ENCODE measurements around the gene CCDC15.

Gene CCDC15

DNA sequence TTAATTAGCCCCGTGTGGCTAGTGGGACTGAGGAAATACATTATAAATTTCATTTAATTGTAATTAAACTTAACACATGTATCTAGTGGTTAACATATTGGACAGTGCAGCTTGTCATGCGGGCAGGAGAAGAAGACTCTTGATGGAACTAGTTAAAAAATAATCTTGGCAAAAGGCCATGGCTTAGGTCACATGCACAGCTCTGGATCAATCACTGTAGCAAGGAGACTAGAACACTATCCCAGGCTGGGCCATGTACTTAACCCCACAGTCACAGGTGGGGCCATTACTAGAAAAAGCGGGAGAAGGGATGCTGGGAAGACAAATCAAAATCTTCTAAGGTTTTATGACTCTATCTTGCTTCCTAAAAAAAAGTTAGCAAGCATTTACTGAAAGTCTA lies 9.4 kb upstream of the CCDC15 start:
- TF ChIP-seq, protein P1, sequence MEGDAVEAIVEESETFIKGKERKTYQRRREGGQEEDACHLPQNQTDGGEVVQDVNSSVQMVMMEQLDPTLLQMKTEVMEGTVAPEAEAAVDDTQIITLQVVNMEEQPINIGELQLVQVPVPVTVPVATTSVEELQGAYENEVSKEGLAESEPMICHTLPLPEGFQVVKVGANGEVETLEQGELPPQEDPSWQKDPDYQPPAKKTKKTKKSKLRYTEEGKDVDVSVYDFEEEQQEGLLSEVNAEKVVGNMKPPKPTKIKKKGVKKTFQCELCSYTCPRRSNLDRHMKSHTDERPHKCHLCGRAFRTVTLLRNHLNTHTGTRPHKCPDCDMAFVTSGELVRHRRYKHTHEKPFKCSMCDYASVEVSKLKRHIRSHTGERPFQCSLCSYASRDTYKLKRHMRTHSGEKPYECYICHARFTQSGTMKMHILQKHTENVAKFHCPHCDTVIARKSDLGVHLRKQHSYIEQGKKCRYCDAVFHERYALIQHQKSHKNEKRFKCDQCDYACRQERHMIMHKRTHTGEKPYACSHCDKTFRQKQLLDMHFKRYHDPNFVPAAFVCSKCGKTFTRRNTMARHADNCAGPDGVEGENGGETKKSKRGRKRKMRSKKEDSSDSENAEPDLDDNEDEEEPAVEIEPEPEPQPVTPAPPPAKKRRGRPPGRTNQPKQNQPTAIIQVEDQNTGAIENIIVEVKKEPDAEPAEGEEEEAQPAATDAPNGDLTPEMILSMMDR (IDR thresholded peaks at IDR 0.05): no peak
- Mint-ChIP-seq H3K27ac (no peak overlapping the region), H3K4me3 (no peak overlapping the region), H3K9me3 (peaks cover 18% of the 10 kb centered on the region), H3K36me3 (ENCODE audit: low read depth) (peaks cover 8% of the 10 kb centered on the region), H3K27me3 (ENCODE audit: low read depth, poor library complexity) (peaks cover 24% of the 10 kb centered on the region), H3K4me1 (peaks cover 7% of the 10 kb centered on the region)
- no peak for DNase-seq

DNA sequence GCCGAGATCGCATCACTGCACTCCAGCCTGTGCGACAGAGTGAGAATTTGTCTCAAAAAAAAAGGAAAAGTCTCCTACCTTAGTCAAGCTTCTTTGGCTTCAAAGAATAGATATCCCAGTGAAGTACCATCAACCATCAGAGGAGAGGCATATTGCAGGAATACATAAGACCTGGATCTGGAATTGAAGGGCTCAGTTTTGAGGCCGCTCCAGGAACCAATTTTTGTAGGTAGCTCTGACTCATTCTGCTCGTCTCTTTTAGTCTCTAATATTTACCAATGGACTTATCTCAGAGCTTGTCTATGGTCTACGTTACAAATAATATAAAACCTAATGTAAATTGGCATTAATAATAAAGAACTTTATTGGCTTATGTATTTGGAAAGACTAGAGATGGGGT lies 8.2 kb upstream of the CCDC15 start:
- Mint-ChIP-seq H3K4me1 (peaks cover 7% of the 10 kb centered on the region), H3K4me3 (no peak overlapping the region)

DNA sequence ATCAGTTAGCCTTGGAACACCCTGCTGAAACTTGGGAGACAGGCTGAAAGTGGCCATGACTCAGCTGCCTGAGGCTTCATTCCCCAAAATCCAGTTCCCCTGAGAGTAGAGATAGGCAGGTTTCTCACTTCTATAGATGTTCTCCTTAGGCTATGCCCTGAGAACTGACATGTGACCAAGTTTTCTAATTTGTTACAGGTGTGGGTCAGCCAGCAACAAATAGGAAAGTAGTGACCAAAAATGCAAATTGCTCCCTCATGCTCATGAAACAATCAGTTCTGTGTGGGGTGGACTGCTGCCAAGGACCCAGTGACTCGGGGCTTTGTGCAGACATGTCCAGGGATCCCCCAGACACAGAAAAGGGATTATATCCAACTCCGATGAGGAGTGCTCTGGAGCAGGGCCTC lies 7.3 kb upstream of the CCDC15 start:
- H3K27ac Mint-ChIP-seq: no peak overlapping the region
- H3K4me1 Mint-ChIP-seq: peaks cover 7% of the 10 kb centered on the region
- TF ChIP-seq, protein P1 (IDR thresholded peaks at IDR 0.05): no peak
- no peak overlapping the region for H3K4me3 Mint-ChIP-seq
- peaks cover 25% of the 10 kb centered on the region for H3K27me3 Mint-ChIP-seq (ENCODE audit: low read depth, poor library complexity)
- no peak for DNase-seq
- peaks cover 19% of the 10 kb centered on the region for H3K9me3 Mint-ChIP-seq
- peaks cover 8% of the 10 kb centered on the region for H3K36me3 Mint-ChIP-seq (ENCODE audit: low read depth)

More for the DNA sequence above, 8.2 kb upstream of the CCDC15 start:
- H3K9me3 Mint-ChIP-seq: peaks cover 19% of the 10 kb centered on the region
- H3K36me3 Mint-ChIP-seq (ENCODE audit: low read depth): peaks cover 8% of the 10 kb centered on the region
- no peak for DNase-seq
- TF ChIP-seq, protein P1 (IDR thresholded peaks at IDR 0.05): no peak
- peaks cover 25% of the 10 kb centered on the region for H3K27me3 Mint-ChIP-seq (ENCODE audit: low read depth, poor library complexity)
- H3K27ac Mint-ChIP-seq: no peak overlapping the region

DNA sequence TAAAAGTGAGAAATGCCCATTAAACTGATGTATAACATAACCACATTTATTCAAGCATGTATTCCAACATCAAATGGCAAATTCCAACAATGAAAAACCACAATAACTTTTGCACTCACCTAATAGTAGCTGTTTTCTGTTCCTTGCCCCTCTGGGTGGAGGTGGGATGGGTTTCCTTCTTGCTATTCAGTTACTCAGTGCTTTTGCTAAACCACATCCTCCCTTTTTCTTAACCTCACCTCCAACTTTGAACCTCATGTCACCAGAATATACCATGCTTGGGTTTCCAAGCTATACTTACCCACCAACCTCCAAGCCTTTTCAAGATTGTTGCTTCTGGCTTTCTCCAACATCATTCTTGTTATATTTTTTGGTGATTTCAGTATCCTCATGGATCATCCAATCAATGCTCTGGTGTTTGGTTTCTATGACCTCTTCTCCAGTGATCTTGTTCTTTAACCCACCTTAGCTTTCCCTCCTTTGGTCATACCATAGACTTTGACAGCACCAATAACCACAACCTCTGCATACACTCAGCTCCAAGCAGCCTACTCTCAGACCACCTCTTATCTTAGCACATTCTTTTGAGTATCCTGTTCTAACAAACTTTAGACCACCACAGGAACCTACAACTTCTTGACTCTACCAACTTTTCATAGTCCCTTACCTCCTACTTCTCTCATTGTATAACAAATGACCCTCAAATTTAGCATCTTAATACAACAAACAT lies 3.2 kb upstream of the CCDC15 start:
- Mint-ChIP-seq H3K36me3 (ENCODE audit: low read depth) (peaks cover 8% of the 10 kb centered on the region), H3K4me1 (no peaks in the 10 kb centered on the region), H3K27ac (no peak overlapping the region), H3K9me3 (peaks cover 19% of the 10 kb centered on the region), H3K4me3 (no peak overlapping the region), H3K27me3 (ENCODE audit: low read depth, poor library complexity) (peaks cover 18% of the 10 kb centered on the region)
- no peak for DNase-seq
- TF ChIP-seq, protein P1 (IDR thresholded peaks at IDR 0.05): no peak

DNA sequence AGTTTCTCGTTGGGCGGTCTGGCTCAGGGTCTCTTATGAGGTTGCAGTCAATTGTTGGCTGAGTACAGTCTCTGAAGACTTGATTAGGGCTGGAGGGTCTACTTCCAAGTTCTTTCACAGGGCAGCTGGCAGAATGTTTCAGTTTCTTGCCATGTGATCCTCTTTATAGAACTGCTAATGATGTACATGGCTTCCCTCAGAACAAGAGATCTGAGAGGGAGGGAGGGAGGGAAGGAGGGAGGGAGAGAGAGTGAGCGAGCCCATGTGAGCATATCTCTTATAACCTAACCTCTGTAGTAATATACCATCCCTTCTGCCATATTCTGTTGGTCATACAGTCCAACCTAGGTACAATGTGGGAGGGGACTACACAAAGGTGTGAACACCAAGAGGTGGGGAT lies 2.7 kb upstream of the CCDC15 start:
- H3K4me1 Mint-ChIP-seq: no peaks in the 10 kb centered on the region
- TF ChIP-seq, protein P1 (IDR thresholded peaks at IDR 0.05): no peak
- peaks cover 18% of the 10 kb centered on the region for H3K27me3 Mint-ChIP-seq (ENCODE audit: low read depth, poor library complexity)
- peaks cover 19% of the 10 kb centered on the region for H3K9me3 Mint-ChIP-seq
- no peak for DNase-seq
- H3K36me3 Mint-ChIP-seq (ENCODE audit: low read depth): peaks cover 8% of the 10 kb centered on the region
- H3K27ac Mint-ChIP-seq: no peak overlapping the region
- H3K4me3 Mint-ChIP-seq: no peak overlapping the region

DNA sequence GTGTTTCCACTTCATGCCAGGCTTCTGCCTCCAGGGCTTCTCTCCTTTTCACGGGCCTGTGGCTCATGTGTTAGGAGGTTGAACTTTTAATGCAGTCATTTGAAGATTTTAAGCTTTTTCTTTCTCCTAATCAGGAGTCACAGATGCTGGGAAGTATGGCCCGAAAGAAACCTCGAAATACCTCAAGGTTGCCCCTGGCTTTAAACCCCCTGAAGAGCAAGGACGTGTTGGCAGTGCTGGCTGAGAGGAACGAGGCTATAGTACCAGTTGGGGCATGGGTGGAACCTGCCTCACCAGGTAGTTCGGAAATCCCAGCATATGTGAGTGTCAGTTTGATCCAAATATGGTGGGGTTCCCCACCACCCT lies 571 bp downstream of the CCDC15 start:
- Mint-ChIP-seq H3K4me3 (no peak overlapping the region), H3K9me3 (peaks cover under 1% of the 10 kb centered on the region), H3K27ac (no peak overlapping the region), H3K4me1 (no peaks in the 10 kb centered on the region), H3K36me3 (ENCODE audit: low read depth) (no peaks in the 10 kb centered on the region), H3K27me3 (ENCODE audit: low read depth, poor library complexity) (peaks cover 3% of the 10 kb centered on the region)
- TF ChIP-seq, protein P1 (IDR thresholded peaks at IDR 0.05): no peak
- DNase-seq: no peak
